Pons (tissue), 1 donor: ENCODE measurements around the gene E2F6.
A peak's percentile ranks its signal among the peaks of the same experiment; 100 is the strongest.
"Not testable (repeated sequence)": the region's sequence is repeated elsewhere in the genome, so short reads cannot be mapped to it uniquely, and the experiment has no call there.

Experiments
- DNase-seq: peaks from one replicate; pipeline ENCODE4 v3.0.0-alpha.2; 2016; ENCODE audit warnings: low spot score

Gene E2F6

DNA sequence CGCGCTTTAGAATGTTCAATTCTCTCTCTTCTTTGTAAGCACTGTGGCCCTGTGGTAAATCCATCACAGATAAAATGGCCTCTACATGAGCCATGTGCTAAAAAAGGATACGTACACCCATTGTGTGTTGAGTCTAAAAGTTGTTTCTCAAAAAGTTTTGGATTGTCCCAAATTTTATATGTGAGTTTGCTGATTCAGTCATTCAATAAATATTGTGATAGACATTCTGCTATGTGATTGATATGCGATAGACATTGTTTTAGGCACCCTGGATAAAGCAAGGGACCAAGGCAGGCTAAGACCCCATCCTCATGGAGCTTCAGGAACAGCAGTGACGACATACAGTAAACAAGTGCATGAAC is 53.5 kb downstream of the E2F6 start:
- no peak for DNase-seq

DNA sequence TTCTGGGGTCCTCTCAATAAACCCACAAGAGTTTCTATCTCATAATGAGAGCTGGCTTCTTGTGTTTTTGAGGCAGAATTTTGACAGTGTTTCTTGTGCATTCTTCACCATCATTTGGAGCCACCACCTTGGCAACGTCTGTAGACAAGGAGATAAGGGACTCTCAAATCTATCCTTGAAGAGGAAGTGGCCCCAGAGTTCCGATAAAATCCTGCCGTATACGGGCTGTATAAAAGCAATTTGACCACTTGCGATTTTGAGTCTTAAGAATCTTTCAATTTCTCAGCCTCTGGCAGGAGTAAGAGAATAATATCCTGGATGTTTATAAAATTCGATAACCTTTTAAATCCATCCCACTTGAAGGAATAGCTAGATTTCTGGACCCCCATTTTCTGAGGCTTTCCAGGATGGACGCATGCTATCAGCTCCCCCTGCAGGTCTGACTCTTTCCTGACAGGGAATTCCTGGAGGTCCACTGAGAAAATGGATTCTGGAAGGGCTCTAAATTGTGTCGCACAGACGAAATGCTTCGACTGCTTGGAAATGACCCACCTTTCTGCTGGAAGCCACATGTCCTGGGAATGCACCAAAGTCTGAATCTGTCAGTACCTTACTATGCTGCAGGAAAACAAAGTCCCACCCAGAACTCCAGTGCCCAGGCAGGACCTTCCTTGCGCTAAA is 54.1 kb downstream of the E2F6 start:
- DNase-seq, result peak; percentile 56

DNA sequence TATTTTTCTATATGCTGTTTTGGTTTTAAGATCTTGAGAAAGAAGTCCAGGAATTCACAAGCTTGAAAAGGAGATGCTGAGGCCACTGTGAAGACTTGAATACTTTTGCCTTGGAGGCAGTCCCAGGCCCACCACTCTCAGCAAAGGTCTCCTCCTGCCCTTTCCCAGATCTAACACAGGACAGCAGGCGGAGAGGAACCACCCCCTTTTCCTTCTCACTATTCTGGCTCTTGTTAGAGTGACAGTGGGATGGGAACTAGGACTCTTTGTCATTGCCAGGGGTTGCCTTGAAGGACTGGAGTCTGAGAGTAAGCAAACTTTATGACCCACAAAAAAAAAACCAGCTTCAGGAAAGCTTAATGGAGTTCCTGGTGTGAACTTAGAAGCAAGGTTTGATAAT is 54.7 kb downstream of the E2F6 start:
- no peak for DNase-seq

DNA sequence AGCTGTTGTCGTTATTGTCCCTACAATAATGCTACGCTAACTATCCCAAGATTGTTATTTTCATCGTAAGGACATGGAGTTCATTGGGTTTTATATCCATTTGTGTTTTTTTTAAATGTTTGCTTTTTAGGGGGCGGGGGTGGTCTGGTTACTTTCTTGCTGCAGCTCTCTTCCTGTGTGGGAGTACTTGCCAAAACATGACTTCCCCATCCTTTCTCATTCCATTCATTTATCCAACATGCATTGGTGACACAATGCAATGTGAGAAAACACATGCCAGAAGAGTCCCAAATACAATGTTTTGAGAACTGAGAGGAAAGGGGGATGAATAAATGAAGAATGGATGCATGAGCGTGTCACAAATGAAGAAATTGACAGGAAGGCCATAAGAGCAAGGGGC is 55.9 kb downstream of the E2F6 start:
- DNase-seq, result no peak

- DNase-seq, result no peak
Observed at GRCh38 chr2:11409572-11409959, 56.4 kb downstream of the E2F6 start.

DNA sequence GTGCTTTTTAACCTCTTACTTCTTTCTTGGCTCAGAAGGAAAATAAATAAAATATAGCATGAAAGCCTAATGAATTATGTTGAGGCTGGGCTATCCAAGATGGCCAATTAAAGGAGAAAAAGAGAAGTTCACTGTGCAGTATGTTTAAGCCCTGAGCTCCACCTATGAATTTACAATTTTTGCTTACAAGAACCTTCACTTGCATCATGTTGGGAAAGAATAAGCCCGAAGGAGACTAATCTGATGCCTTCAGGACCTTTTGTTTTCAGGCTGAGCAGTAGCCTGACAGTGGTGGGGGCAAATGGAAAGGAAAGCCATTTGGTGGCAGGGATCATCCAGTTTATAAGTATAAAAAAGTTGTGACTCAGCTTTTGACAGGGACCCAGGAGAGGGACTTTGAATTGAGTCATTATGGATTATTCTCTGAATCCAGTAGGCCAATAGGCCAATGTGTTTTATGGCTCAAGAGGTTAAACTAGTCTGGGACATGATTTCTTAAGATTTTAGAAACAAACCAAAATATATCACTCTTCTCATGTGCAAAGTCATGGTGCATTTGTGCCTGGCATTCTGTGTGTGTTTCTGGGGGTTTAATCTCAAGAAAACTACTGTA is 56.9 kb downstream of the E2F6 start:
- DNase-seq, result no peak

- no peak for DNase-seq
Observed at GRCh38 chr2:11407413-11407812, 58.5 kb downstream of the E2F6 start.

DNA sequence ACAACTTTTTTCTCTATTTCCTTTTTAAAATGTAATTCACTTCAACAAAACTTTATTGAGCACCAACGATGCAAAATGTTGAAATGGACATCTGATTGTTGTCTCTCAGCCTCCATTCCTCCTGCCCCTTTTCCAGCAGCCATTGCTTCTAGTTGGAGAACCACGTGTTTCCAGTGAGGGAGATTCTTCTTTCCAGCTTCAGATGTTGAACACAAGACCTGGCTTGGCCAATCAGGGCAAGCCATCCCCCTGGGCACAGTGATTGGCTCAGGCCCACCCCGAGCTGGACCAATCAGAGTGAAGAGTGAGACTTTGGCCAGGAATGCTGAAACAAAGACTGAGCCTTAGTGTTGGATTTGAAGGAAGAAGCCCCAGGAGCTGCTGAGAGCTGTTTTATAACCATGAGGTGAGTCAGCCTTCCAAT is 59.0 kb downstream of the E2F6 start:
- no peak for DNase-seq

DNA sequence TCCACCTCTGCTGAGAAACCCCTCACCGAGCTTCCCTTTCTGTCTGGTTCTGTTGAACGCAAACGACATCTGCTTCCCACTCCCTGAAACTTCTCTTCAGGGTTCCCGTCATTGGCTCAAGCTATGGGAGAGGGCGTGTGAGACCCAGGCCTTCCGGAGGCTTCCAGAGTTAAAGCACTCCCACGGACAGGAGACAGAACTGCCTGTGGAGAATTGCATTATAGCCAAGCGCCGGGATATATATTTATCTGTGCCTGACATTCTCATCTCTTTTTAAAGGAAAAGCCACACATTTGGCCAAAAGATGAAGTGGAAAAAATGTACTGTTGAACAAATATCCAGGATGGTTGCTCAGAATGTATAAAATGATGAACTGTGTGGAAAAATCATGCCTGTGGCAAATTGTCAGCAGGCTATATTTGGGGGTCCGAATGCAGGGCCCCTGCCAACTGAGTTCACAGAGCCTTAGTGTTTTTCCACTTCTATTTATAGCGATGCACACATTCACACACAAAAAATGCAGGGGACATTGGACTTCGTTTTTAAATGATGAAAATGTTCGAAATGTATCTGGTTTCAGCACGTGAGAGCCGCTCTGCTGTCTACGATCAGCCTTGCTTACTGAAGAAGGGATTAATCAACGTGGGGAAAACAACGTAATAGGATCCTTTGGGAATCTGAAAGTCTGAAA is 59.5 kb downstream of the E2F6 start:
- DNase-seq, result no peak

GRCh38 chr2:11405599-11406266 is 60.2 kb downstream of the E2F6 start:
- DNase-seq, result no peak

DNA sequence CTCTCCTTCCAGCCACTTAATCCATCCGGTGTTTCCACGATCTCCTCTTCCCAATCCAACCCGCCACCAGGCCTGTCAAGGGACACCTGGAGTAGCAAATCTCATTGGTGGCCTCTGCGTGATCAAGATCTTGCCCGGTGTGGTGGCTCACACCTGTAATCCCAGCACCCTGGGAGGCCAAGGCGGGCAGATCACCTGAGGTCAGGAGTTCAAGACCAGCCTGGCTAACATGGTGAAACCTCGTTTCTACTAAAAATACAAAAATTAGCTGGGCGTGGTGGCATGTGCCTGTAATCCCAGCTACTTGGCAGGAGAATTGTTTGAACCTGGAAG is 60.9 kb downstream of the E2F6 start:
- DNase-seq, result not testable (repeated sequence)

DNA sequence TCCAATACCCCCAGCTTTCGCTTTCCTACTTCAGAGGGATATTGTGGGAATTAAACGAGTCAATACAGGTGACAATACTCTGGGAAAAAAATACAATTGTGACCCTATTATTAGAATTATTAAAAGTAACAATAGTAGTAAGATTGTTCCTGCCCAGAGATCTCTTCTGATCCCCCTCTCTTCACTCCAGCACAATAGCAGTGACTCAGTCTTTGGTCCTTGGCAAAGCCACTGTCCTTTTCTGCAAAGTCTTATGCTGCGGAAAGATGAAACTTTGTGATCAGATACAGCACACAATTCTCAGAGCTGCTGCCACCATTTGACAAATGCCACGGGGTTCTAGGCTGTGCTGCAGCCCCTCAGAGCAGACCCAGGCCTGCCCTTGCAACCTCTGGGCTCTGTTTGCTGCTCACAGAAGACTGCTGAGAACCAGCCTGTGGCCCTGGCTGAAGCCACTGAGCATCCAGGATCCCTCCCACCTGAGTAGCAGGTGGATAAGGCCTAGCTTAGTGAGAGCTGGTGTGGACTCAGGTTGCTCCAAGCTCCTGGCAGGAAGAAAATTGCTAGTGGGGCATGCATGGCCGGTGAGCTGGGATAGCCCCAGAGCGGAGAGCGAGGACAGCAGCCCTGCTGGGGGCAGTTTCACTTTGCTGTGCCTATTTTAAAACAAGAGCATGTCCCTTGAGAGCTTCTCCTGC is 61.4 kb downstream of the E2F6 start:
- DNase-seq, result no peak

- DNase-seq, result no peak
Observed at GRCh38 chr2:11402436-11402835, 63.5 kb downstream of the E2F6 start.

DNA sequence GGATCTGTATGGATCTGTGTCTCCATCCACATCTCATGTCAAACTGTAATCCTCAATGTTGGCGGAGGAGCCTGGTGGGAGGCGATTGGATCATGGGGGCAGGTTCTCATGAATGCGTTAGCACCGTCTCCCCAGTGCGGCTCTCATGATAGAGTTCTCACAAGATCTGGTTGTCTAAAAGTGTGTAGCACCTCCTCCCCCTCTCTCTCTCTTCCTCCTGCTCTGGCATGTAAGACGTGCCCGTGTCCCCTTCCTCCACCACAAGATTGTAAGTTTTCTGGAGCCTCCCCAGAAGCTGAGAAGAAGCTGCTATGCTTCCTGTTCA is 66.6 kb downstream of the E2F6 start:
- no peak for DNase-seq

- no peak for DNase-seq
Observed at GRCh38 chr2:11398750-11399437, 67.1 kb downstream of the E2F6 start.

- DNase-seq, result no peak
Observed at GRCh38 chr2:11397513-11397912, 68.4 kb downstream of the E2F6 start.

- DNase-seq, result no peak
Observed at GRCh38 chr2:11396467-11397445, 69.2 kb downstream of the E2F6 start.

- no peak for DNase-seq
Observed at GRCh38 chr2:11396021-11396420, 69.9 kb downstream of the E2F6 start.

DNA sequence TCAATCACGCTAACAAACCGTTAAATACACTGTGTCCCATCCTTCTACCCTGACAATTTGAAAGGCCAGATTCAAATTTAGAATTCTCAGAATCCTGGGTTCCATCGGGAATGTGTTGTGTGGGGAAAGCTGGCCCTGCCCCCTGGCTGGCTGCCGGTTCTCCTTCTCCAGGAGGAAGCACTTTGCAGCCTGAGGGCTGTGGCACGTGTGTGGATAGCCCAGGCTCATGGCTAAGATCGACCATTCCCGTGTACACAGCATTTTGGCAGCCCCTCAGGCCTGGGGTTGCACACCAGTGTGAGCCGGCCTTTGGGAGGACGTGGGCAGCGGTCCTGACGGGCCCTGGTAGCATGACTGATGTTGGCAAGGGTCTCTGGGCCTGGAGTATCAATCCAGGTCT is 70.6 kb downstream of the E2F6 start:
- no peak for DNase-seq
